ENCODE results near the gene TIMP1. TPM values are rescaled to one million over a fixed set of nuclear protein-coding genes. Genes with fewer than 3 reads are reported as not detected.

TIMP1 gene
- total and polyA plus RNA-seq, 10 of the 15 experiments (the other 5 are each of a cell fraction or from before 2014, with no cell fraction given): 101 to 341 (median 134) TPM

DNA sequence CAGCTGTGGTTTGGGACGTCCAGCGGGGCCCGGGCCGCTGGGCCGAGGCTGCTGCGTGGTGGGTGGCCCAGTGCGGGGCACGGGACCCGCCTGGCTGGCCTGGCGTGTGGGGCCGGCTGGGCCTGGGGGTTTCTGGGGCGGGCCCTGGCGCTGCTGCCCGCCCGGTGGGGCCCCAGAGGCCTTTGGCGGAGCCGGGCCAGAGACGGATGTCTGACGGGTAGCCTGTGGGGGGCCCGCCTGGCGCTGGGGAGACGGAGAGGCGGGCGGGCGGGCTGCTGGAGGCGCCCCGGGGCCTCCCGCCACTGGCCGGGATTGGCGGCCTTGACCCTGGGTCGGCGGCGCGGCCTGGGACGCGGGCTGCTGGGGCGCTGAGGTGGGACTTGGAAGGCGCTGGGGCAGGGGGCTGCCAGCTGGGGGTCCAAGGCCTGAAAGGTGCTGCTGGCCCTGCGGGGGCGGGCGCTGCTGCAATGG lies 8.1 kb upstream of the TIMP1 start (continued):
- TF ChIP-seq, protein P1, sequence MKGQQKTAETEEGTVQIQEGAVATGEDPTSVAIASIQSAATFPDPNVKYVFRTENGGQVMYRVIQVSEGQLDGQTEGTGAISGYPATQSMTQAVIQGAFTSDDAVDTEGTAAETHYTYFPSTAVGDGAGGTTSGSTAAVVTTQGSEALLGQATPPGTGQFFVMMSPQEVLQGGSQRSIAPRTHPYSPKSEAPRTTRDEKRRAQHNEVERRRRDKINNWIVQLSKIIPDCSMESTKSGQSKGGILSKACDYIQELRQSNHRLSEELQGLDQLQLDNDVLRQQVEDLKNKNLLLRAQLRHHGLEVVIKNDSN (IDR thresholded peaks at IDR 0.05; ENCODE audit: borderline replicate concordance, extremely low read length, insufficient read depth, low read depth, low read length): no peak
- no peak for TF ChIP-seq ZBTB33 (IDR thresholded peaks at IDR 0.05)
- no peak for TF ChIP-seq SIN3A (IDR thresholded peaks at IDR 0.05; ENCODE audit: low read depth, low read length)
- no peak for TF ChIP-seq PML (IDR thresholded peaks at IDR 0.05; ENCODE audit: low read length)
- TF ChIP-seq WRNIP1 (IDR thresholded peaks at IDR 0.05; ENCODE audit: borderline replicate concordance, low read depth, low read length): no peak
- TF ChIP-seq BRCA1 (IDR thresholded peaks at IDR 0.05; ENCODE audit: low read depth, low read length): no peak

GRCh38 chrX:47574547-47575301 lies 7.5 kb upstream of the TIMP1 start:
- Histone ChIP-seq H3K9ac (ENCODE audit: control insufficient read depth, insufficient read depth, low read length) (no peak overlapping the region), H3K4me3 (no peak overlapping the region), H3K27me3 (replicated peaks in 1 of 2; ENCODE audit: control insufficient read depth in 2 of 2, insufficient read depth in 2 of 2, low read length in 1 of 2) (no peaks in the 10 kb centered on the region), H4K20me1 (ENCODE audit: control insufficient read depth, insufficient read depth) (no peaks in the 10 kb centered on the region), H3K27ac (ENCODE audit: control insufficient read depth, insufficient read depth) (no peak overlapping the region), H3K9me3 (replicated peaks; ENCODE audit: control insufficient read depth, insufficient read depth, low read length) (no peaks in the 10 kb centered on the region; the same call in 2 of the 3 replicates), H3K79me2 (ENCODE audit: control insufficient read depth, insufficient read depth, low read length) (no peaks in the 10 kb centered on the region), H3K4me1 (ENCODE audit: control insufficient read depth, insufficient read depth, low read length) (peaks cover 8% of the 10 kb centered on the region), H2AFZ (ENCODE audit: control insufficient read depth, low read depth, low read length) (no peak overlapping the region), H3K4me2 (ENCODE audit: control insufficient read depth, insufficient read depth) (peak overlapping the region; percentile 7; the same call in 1 of the 2 replicates), H3K36me3 (ENCODE audit: control insufficient read depth in 2 of 2, insufficient read depth in 2 of 2, low read length in 1 of 2) (peaks cover 0 to 2% of the 10 kb centered on the region in 2 experiments; a peak in 2 of 4 replicates)
- no peak for ATAC-seq
- RAD21 ChIA-PET (ENCODE audit: unreplicated experiment): no interaction called here
- no peak for FAIRE-seq
- intact Hi-C loops (cut with micrococcal nuclease; ENCODE audit: unreplicated experiment) (no loop called here), in situ Hi-C loops (cut with MboI) (no loop called here)
- 60% methylated on average over 26 of the region's 27 CpGs for WGBS (ENCODE audit: insufficient coverage, insufficient replicate concordance, low lambda C conversion rate, missing lambda C conversion rate)
- CTCF ChIA-PET: no interaction called here
- SMC1A ChIA-PET (ENCODE audit: uncharacterized antibody, unreplicated experiment): no interaction called here
- no peak for DNase-seq (ENCODE audit: low read depth, low spot score)
- no TSS peak for BruUV-seq (replicated peaks)
- POLR2A ChIA-PET: no interaction called here
- TF ChIP-seq KAT2A (conservative IDR thresholded peaks at IDR 0.05; ENCODE audit: control insufficient read depth, low read depth, low read length): no peak
- TF ChIP-seq BCLAF1 (IDR thresholded peaks at IDR 0.05): no peak
- no peak for TF ChIP-seq NR2C1 (IDR thresholded peaks at IDR 0.05)
- TF ChIP-seq RFX5 (IDR thresholded peaks at IDR 0.05; ENCODE audit: low read depth, low read length): no peak
- TF ChIP-seq SRF (IDR thresholded peaks at IDR 0.05; ENCODE audit: low read depth in 2 of 2, low read length in 2 of 2): no peak
- no peak for TF ChIP-seq ZNF24 (IDR thresholded peaks at IDR 0.05)
- TF ChIP-seq CTCF (IDR thresholded peaks at IDR 0.05 in 2 of 3, conservative IDR thresholded peaks at IDR 0.05 in 1 of 3; ENCODE audit: control insufficient read depth in 2 of 3, extremely low read depth in 1 of 3, insufficient read depth in 1 of 3, low read depth in 3 of 3, low read length in 3 of 3): no peak
- TF ChIP-seq KDM1A (IDR thresholded peaks at IDR 0.05; ENCODE audit: borderline replicate concordance): no peak

All from GM12878 (cell line).